HEK293 (cell line): ENCODE data around the gene KRTAP21-2.
"Not testable (repeated sequence)": the region's sequence is repeated elsewhere in the genome, so short reads cannot be mapped to it uniquely, and the experiment has no call there.

Experiments
- CTCF ChIP-seq: fragments of 450-650 bp; formaldehyde crosslinking; IDR thresholded peaks from 2 replicates; pipeline ENCODE4 v1.5.1; 2016; ENCODE audit warnings: missing biosample characterization, missing genetic modification characterization
- KLF16 ChIP-seq: fragments of 450-650 bp; formaldehyde crosslinking; IDR thresholded peaks from 2 replicates; pipeline ENCODE4 v1.5.1; 2017; ENCODE audit warnings: missing biosample characterization, missing genetic modification characterization
- KLF8 ChIP-seq: fragments of 450-650 bp; formaldehyde crosslinking; IDR thresholded peaks from 2 replicates; pipeline ENCODE4 v1.5.1; 2016; ENCODE audit warnings: missing biosample characterization, missing genetic modification characterization
- TCF7L2 ChIP-seq: IDR thresholded peaks from 2 replicates; pipeline ENCODE4 v1.6.1; 2011; ENCODE audit warnings: low read depth, mild to moderate bottlenecking, inconsistent platforms, low read length, moderate library complexity, borderline replicate concordance

DNA sequence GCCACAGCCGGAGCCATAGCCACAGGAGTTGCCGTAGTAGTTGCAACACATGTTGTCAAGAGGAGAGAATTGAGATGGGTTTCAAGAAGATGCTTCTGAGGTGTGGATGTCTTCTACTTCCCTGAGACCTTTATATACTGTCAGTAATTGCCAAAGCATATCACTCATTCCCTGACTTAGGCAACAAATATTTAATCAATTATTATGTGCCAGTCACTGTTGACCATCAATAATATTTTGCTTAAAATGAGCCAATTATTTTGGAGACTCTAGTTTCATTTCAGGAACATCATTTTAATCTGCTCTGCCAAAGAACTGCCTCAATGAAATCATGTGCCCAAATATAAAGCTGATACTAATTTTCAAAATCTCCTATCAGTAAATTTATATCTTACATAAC, 8.3 kb upstream of the KRTAP21-2 start, which contains the start of gene KRTAP21-1:
- not testable (repeated sequence) for TF ChIP-seq CTCF (tag by site-specific recombination); KLF8; KLF16 (tag by site-specific recombination); TCF7L2
